Breast epithelium (tissue), 3 donors: ENCODE results near the gene RIOK1.

ENCODE experiments used
- POLR2A ChIP-seq: fragments of 450-650 bp; IDR thresholded peaks from one replicate; pipeline ENCODE4 v1.6.1; 2016; ENCODE audit warnings: antibody characterized with exemption, mild to moderate bottlenecking, moderate library complexity
- POLR2AphosphoS5 ChIP-seq, 3 donors: sonication (generic); formaldehyde crosslinking; IDR thresholded peaks; one replicate each; pipeline ENCODE4 v1.6.1; 2017; ENCODE audit warnings: antibody characterized with exemption in 3 of 3
- TF ChIP-seq, protein P1 (sequence below), 3 donors: fragments of 450-650 bp; IDR thresholded peaks; one replicate each; pipeline ENCODE4 v1.5.1; 2016 to 2017; ENCODE audit warnings: antibody characterized with exemption in 3 of 3, mild to moderate bottlenecking in 3 of 3, moderate library complexity in 3 of 3

DNA sequence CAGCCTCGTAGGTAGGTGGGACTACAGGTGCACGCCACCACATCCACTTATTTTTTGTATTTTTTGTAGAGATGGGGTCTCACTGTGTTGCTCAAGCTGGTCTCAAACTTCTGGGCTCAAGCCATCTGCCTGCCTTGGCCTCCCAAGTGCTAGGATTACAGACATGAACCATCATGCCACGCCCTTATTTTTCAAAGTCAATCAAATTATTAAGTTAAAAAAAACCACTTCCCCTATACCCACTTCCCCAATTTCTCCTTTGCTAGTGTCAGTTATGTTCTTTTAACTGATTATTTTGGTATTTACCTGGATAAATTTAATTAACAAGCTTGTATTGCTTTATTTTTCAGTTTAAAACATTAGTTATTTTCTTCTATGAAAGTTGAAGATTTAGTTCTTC lies 49.6 kb downstream of the RIOK1 start:
- TF ChIP-seq POLR2A (no peak), POLR2AphosphoS5 (IDR thresholded peaks at IDR 0.05) (no peak)
- TF ChIP-seq, protein P1, sequence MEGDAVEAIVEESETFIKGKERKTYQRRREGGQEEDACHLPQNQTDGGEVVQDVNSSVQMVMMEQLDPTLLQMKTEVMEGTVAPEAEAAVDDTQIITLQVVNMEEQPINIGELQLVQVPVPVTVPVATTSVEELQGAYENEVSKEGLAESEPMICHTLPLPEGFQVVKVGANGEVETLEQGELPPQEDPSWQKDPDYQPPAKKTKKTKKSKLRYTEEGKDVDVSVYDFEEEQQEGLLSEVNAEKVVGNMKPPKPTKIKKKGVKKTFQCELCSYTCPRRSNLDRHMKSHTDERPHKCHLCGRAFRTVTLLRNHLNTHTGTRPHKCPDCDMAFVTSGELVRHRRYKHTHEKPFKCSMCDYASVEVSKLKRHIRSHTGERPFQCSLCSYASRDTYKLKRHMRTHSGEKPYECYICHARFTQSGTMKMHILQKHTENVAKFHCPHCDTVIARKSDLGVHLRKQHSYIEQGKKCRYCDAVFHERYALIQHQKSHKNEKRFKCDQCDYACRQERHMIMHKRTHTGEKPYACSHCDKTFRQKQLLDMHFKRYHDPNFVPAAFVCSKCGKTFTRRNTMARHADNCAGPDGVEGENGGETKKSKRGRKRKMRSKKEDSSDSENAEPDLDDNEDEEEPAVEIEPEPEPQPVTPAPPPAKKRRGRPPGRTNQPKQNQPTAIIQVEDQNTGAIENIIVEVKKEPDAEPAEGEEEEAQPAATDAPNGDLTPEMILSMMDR (IDR thresholded peaks at IDR 0.05) = no peak
